CD8-positive, alpha-beta memory T cell (primary cell): ENCODE data around the gene NFAM1. TPM values are rescaled to one million over a fixed set of nuclear protein-coding genes. Genes with fewer than 3 reads are reported as not detected.

Experiments used
- CTCF ChIA-PET: fragments of 350-600 bp; sonication (Branson Sonifier 250); formaldehyde crosslinking; loops from one replicate; lab custom pipeline; 2021; ENCODE audit warnings: antibody characterized with exemption; lab: Charles Lee
- POLR2A ChIA-PET: fragments of 350-600 bp; sonication (Branson Sonifier 250); formaldehyde crosslinking; loops from one replicate; lab custom pipeline; 2021; ENCODE audit warnings: antibody characterized with exemption; lab: Charles Lee
- DNase-seq, 5 donors: peaks; one replicate each; pipeline versions ENCODE4 v3.0.0 to v3.0.0-alpha.2; 2020 to 2022; ENCODE audit warnings: mixed read lengths in 1 of 5
- H3K27ac ChIP-seq: one replicate; pipeline ENCODE4 v1.7.0; 2013; ENCODE audit warnings: low read depth, mild to moderate bottlenecking, low read length, moderate library complexity
- H3K27me3 ChIP-seq: 2 replicates; pipeline ENCODE4 v1.7.0; 2013; ENCODE audit warnings: low read length, mild to moderate bottlenecking; ENCODE audit not compliant: insufficient read depth, poor library complexity, severe bottlenecking
- H3K36me3 ChIP-seq: 2 replicates; pipeline ENCODE4 v1.7.0; 2013; ENCODE audit warnings: mild to moderate bottlenecking, low read length, moderate library complexity; ENCODE audit not compliant: insufficient read depth
- H3K4me1 ChIP-seq: 2 replicates; pipeline ENCODE4 v1.7.0; 2013; ENCODE audit warnings: mild to moderate bottlenecking, low read length, moderate library complexity; ENCODE audit not compliant: insufficient read depth
- H3K4me3 ChIP-seq: 2 replicates; pipeline ENCODE4 v1.7.0; 2013; ENCODE audit warnings: mild to moderate bottlenecking, low read length
- H3K9me3 ChIP-seq: 2 replicates; pipeline ENCODE4 v1.7.0; 2013; ENCODE audit warnings: mild to moderate bottlenecking, low read length
- H3K27ac Mint-ChIP-seq, 8 donors: one replicate each; pipeline ENCODE4 v1.8.0; 2020 to 2021; ENCODE audit warnings: mixed read lengths in 8 of 8, mild to moderate bottlenecking in 6 of 8, inconsistent platforms in 3 of 8, moderate library complexity in 3 of 8
- H3K27me3 Mint-ChIP-seq, 2 donors: one replicate each; pipeline ENCODE4 v1.8.0; 2020 to 2021; ENCODE audit warnings: mixed read lengths in 2 of 2, mild to moderate bottlenecking in 1 of 2, moderate library complexity in 1 of 2
- H3K36me3 Mint-ChIP-seq, 3 donors: one replicate each; pipeline ENCODE4 v1.8.0; 2020 to 2021; ENCODE audit warnings: mixed read lengths in 3 of 3, inconsistent platforms in 1 of 3, mild to moderate bottlenecking in 1 of 3
- H3K4me1 Mint-ChIP-seq, 3 donors: one replicate each; pipeline ENCODE4 v1.8.0; 2020 to 2021; ENCODE audit warnings: mixed read lengths in 3 of 3, inconsistent platforms in 1 of 3, mild to moderate bottlenecking in 1 of 3
- H3K4me3 Mint-ChIP-seq, 7 donors: one replicate each; pipeline ENCODE4 v1.8.0; 2020 to 2021; ENCODE audit warnings: mixed read lengths in 7 of 7, mild to moderate bottlenecking in 6 of 7, moderate library complexity in 4 of 7, inconsistent platforms in 2 of 7
- H3K9me3 Mint-ChIP-seq, 5 donors: one replicate each; pipeline ENCODE4 v1.8.0; 2020 to 2022; ENCODE audit warnings: mixed read lengths in 5 of 5, mild to moderate bottlenecking in 3 of 5, moderate library complexity in 2 of 5, inconsistent platforms in 1 of 5
- polyA plus RNA-seq: library from polyadenylated mRNA; unstranded; fragments of 300-500 nt; fragmentation: Illumina TruSeq; gene quantifications from one replicate; pipeline ENCODE4 v1.2.3, GENCODE V29; 2021
- total RNA-seq, 2 experiments: library from RNA; stranded (reverse); gene quantifications; one replicate each; pipeline ENCODE4 v1.2.3, GENCODE V29; 2021

NFAM1 gene
- total and polyA plus RNA-seq, 3 experiments from 2014 or later: 0.16 to 0.31 TPM; not detected in 1

DNA sequence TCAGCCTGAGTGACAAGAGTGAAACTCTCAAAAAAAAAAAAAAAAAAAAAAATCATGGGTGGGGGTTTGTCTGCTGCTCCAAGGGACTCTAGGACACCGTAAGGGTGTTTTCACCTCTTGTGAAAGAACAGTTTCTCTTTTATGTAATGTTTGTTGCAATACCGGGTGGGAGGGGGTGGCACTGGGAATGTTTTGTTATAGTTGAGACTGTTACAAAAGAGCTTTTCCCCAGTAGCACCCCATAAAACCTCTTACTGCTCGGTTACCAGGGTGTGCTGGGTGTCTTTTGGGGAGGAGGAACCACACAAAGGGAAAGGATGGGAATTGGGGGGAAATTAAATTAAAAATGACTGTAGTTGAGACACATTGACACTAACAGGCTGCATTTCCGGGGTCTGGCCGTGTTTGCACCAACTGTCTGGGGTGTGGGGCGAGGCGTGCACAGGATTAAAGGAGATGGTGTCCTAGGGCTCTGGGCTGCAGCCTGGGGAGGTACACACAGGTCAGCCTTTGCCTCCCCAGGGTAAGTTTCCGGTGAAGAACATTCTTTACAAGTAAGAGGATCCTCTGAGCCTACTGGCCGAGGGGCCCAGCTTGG is 1.6 kb downstream of the NFAM1 start:
- no peaks in the 10 kb centered on the region for H3K36me3 Mint-ChIP-seq
- H3K27ac ChIP-seq: no peak overlapping the region
- H3K4me3 Mint-ChIP-seq: no peak overlapping the region
- DNase-seq: no peak
- H3K36me3 ChIP-seq: no peaks in the 10 kb centered on the region
- H3K9me3 Mint-ChIP-seq: no peaks in the 10 kb centered on the region
- no peaks in the 10 kb centered on the region for H3K9me3 ChIP-seq
- H3K27ac Mint-ChIP-seq: peak overlapping the region in 1 of 8 donors; percentile 33
- no peak overlapping the region for H3K4me3 ChIP-seq
- H3K4me1 Mint-ChIP-seq: no peaks in the 10 kb centered on the region
- peaks cover 20 to 30% of the 10 kb centered on the region in 2 donors for H3K27me3 Mint-ChIP-seq
- no peaks in the 10 kb centered on the region for H3K27me3 ChIP-seq
- H3K4me1 ChIP-seq: no peaks in the 10 kb centered on the region
- ChIA-PET CTCF (interaction anchor here (0.7 kb wide), 1 partner anchor 13 kb away, joined by 3 read pairs; no protein-coding TSS in a partner anchor), POLR2A (no interaction called here)

DNA sequence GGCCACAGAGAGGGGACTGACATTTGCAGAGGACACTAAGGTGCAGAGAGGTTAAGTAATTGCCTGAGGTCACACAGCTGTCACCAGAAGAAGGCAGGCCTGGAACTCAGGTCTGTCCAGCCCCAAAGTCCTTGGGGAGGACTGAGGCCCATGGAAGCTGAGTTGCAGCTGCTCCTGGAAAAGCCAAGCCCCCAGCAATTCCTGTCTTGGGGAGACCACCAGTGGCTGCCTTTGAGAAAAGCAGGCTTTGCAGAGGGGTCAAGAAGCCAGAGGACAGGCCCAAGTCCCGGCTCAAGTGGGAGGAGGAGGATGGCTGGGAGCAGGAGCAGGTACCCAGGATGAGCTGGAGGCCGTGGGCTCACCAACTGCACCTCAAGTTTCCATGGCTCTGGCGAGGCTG is 3.4 kb downstream of the NFAM1 start:
- no peaks in the 10 kb centered on the region for H3K36me3 Mint-ChIP-seq
- Histone ChIP-seq H3K4me1 (no peaks in the 10 kb centered on the region), H3K36me3 (no peaks in the 10 kb centered on the region), H3K4me3 (no peak overlapping the region), H3K9me3 (no peaks in the 10 kb centered on the region), H3K27ac (no peak overlapping the region), H3K27me3 (no peaks in the 10 kb centered on the region)
- peaks cover 21 to 30% of the 10 kb centered on the region in 2 donors for H3K27me3 Mint-ChIP-seq
- no peaks in the 10 kb centered on the region for H3K9me3 Mint-ChIP-seq
- H3K4me1 Mint-ChIP-seq: no peaks in the 10 kb centered on the region
- ChIA-PET POLR2A (no interaction called here), CTCF (interaction anchor here (1.9 kb wide), 1 partner anchor 9 kb away, joined by 8 read pairs; no protein-coding TSS in a partner anchor)
- no peak for DNase-seq
- no peak overlapping the region for H3K4me3 Mint-ChIP-seq
- H3K27ac Mint-ChIP-seq: no peak overlapping the region

- no peak for DNase-seq
- ChIA-PET POLR2A (no interaction called here), CTCF (interaction anchor here (1.4 to 1.9 kb wide), 2 partner anchors 10 kb away, joined by 3 to 8 read pairs; no protein-coding TSS in a partner anchor)
- no peaks in the 10 kb centered on the region for H3K36me3 ChIP-seq
- H3K27me3 Mint-ChIP-seq: peaks cover 18 to 30% of the 10 kb centered on the region in 2 donors
- no peak overlapping the region for H3K4me3 Mint-ChIP-seq
- no peaks in the 10 kb centered on the region for H3K4me1 Mint-ChIP-seq
- H3K4me1 ChIP-seq: no peaks in the 10 kb centered on the region
- H3K36me3 Mint-ChIP-seq: no peaks in the 10 kb centered on the region
- H3K27ac ChIP-seq: no peak overlapping the region
- no peaks in the 10 kb centered on the region for H3K9me3 ChIP-seq
- peak overlapping the region in 1 of 8 donors; percentile 69 for H3K27ac Mint-ChIP-seq
- no peaks in the 10 kb centered on the region for H3K9me3 Mint-ChIP-seq
- no peak overlapping the region for H3K4me3 ChIP-seq
- H3K27me3 ChIP-seq: no peaks in the 10 kb centered on the region
Measured at GRCh38 chr22:42428025-42428424, 4.2 kb downstream of the NFAM1 start.

GRCh38 chr22:42427167-42427566 is 5.0 kb downstream of the NFAM1 start:
- no peaks in the 10 kb centered on the region for H3K4me1 Mint-ChIP-seq
- Histone ChIP-seq H3K4me1 (no peaks in the 10 kb centered on the region), H3K36me3 (no peaks in the 10 kb centered on the region), H3K27ac (no peak overlapping the region), H3K4me3 (no peak overlapping the region), H3K27me3 (no peaks in the 10 kb centered on the region), H3K9me3 (no peaks in the 10 kb centered on the region)
- H3K27ac Mint-ChIP-seq: peak overlapping the region in 1 of 8 donors; percentile 18
- no peaks in the 10 kb centered on the region for H3K9me3 Mint-ChIP-seq
- no peak for DNase-seq
- H3K27me3 Mint-ChIP-seq: peaks cover 18 to 25% of the 10 kb centered on the region in 2 donors
- no peak overlapping the region for H3K4me3 Mint-ChIP-seq
- ChIA-PET POLR2A (no interaction called here), CTCF (interaction anchor here (1.4 kb wide), 1 partner anchor 11 kb away, joined by 3 read pairs; no protein-coding TSS in a partner anchor)
- no peaks in the 10 kb centered on the region for H3K36me3 Mint-ChIP-seq

- DNase-seq: no peak
- Mint-ChIP-seq H3K4me1 (peaks cover 0 to 3% (median 0%) of the 10 kb centered on the region in 3 donors), H3K27me3 (peaks cover 16 to 22% of the 10 kb centered on the region in 2 donors), H3K9me3 (no peaks in the 10 kb centered on the region), H3K36me3 (no peaks in the 10 kb centered on the region), H3K27ac (no peak overlapping the region), H3K4me3 (no peak overlapping the region)
- Histone ChIP-seq H3K36me3 (no peaks in the 10 kb centered on the region), H3K4me3 (no peak overlapping the region), H3K9me3 (no peaks in the 10 kb centered on the region), H3K27ac (no peak overlapping the region), H3K4me1 (no peaks in the 10 kb centered on the region), H3K27me3 (no peaks in the 10 kb centered on the region)
- ChIA-PET POLR2A (no interaction called here), CTCF (no interaction called here)
Measured at GRCh38 chr22:42425989-42426355, 6.2 kb downstream of the NFAM1 start.

- CTCF ChIA-PET: no interaction called here
- no peak for DNase-seq
- Mint-ChIP-seq H3K4me3 (no peak overlapping the region), H3K27ac (no peak overlapping the region), H3K36me3 (no peaks in the 10 kb centered on the region), H3K9me3 (no peaks in the 10 kb centered on the region), H3K4me1 (peaks cover 0 to 3% (median 0%) of the 10 kb centered on the region in 3 donors), H3K27me3 (peaks cover 11 to 22% of the 10 kb centered on the region in 2 donors)
- Histone ChIP-seq H3K4me3 (no peak overlapping the region), H3K27me3 (no peaks in the 10 kb centered on the region), H3K36me3 (no peaks in the 10 kb centered on the region), H3K4me1 (no peaks in the 10 kb centered on the region), H3K9me3 (no peaks in the 10 kb centered on the region), H3K27ac (no peak overlapping the region)
- POLR2A ChIA-PET: no interaction called here
Measured at GRCh38 chr22:42425337-42425988, 6.7 kb downstream of the NFAM1 start.

DNA sequence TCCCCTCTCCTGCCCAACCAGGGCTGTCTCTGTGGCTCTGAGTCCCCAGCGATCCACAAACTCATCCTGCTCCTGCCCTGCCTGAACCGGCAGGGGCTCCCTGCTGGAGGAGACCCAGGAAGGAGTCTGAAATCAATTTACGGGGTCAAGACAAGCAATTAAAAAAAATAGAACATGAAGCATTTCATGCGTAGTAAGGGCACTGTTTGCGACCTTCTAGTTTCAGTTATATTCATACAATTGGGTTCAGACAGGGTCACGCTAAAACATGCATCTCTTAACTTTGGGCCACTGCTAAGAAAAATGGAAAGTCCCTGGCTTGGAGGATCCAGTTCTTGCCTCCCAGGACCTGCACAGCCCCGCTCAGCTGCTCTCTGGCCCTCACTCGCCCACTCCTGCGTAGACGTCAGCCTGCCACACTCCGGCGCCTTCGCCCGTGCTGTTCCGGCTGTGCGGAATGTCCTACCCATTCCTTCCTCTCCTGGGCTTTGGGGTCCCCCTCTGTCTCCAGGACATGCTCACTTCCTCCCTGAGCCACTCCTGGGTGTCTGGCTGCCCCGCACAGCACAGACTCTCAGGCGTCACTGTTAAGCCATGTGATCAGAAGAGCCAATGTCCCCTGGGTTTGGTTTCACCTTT is 12.8 kb downstream of the NFAM1 start:
- no peak overlapping the region for H3K27ac ChIP-seq
- H3K4me3 Mint-ChIP-seq: no peak overlapping the region
- H3K9me3 ChIP-seq: no peaks in the 10 kb centered on the region
- H3K36me3 ChIP-seq: no peaks in the 10 kb centered on the region
- H3K27me3 Mint-ChIP-seq: peaks cover 4 to 24% of the 10 kb centered on the region in 2 donors
- no peaks in the 10 kb centered on the region for H3K36me3 Mint-ChIP-seq
- DNase-seq: no peak
- ChIA-PET CTCF (no interaction called here), POLR2A (no interaction called here)
- H3K4me1 ChIP-seq: no peaks in the 10 kb centered on the region
- H3K4me1 Mint-ChIP-seq: peaks cover 0 to 3% (median 0%) of the 10 kb centered on the region in 3 donors
- H3K27ac Mint-ChIP-seq: peak overlapping the region in 1 of 8 donors; percentile 24
- no peaks in the 10 kb centered on the region for H3K27me3 ChIP-seq
- H3K9me3 Mint-ChIP-seq: no peaks in the 10 kb centered on the region
- H3K4me3 ChIP-seq: no peak overlapping the region

DNA sequence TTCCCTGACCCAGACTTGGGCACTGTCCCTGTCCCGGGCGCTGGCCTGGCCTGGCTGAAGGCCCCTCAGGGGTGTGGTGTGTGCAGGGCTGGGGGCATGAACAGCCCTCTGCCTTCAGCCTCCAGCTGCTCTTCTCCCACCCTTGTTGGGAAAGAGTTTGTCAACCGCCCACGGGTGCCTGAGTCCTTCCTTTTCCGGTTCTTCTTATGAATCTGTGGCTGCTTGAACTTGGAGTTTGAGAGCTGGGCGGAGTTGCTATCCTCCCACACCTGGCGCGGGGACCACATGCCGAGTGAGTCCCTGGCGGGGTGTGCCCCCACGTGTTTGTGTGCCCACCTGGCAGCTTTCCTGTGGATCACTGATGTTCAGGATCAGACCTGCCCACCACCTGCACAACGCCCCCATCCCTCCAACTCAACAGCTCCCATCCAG is 13.4 kb downstream of the NFAM1 start:
- Mint-ChIP-seq H3K4me3 (no peak overlapping the region), H3K36me3 (no peaks in the 10 kb centered on the region), H3K27ac (no peak overlapping the region), H3K9me3 (no peaks in the 10 kb centered on the region), H3K27me3 (peaks cover 4 to 24% of the 10 kb centered on the region in 2 donors), H3K4me1 (peaks cover 0 to 3% (median 0%) of the 10 kb centered on the region in 3 donors)
- no peaks in the 10 kb centered on the region for H3K36me3 ChIP-seq
- no peaks in the 10 kb centered on the region for H3K9me3 ChIP-seq
- DNase-seq: no peak
- POLR2A ChIA-PET: no interaction called here
- no peaks in the 10 kb centered on the region for H3K27me3 ChIP-seq
- no peak overlapping the region for H3K4me3 ChIP-seq
- no peak overlapping the region for H3K27ac ChIP-seq
- no peaks in the 10 kb centered on the region for H3K4me1 ChIP-seq
- CTCF ChIA-PET: no interaction called here
